Spleen (tissue), 7 donors: ENCODE measurements around the gene TACC2.

Source experiments
- POLR2A ChIP-seq, 3 donors: fragments of 450-650 bp; IDR thresholded peaks; one replicate each; pipeline ENCODE4 v1.5.1; 2017; ENCODE audit warnings: antibody characterized with exemption in 3 of 3, mild to moderate bottlenecking in 1 of 3
- POLR2AphosphoS5 ChIP-seq, 3 donors: sonication (generic); formaldehyde crosslinking; IDR thresholded peaks; one replicate each; pipeline ENCODE4 v1.5.1; 2017; ENCODE audit warnings: antibody characterized with exemption in 3 of 3
- TF ChIP-seq, protein P1 (sequence below), 11 experiments: fragments of 200-600 bp in 7 of 11; fragments of 450-650 bp in 4 of 11; sonication (generic) in 4 of 11; IDR thresholded peaks in 8 of 11; conservative IDR thresholded peaks in 3 of 11; 1 replicate in 7 of 11; 2 replicates in 4 of 11; pipeline versions ENCODE4 v1.4.0 to v1.8.0; 2016 to 2021; ENCODE audit warnings: antibody characterized with exemption in 11 of 11, inconsistent platforms in 4 of 11, mild to moderate bottlenecking in 1 of 11
- donor health status: DM: no; HTN: no; CAD: no; lungs with moderate emphysema.
- donor health status: DM: no; HTN: no; CAD: no.
- donor health status: DM: no; HTN: no; CAD: no.

DNA sequence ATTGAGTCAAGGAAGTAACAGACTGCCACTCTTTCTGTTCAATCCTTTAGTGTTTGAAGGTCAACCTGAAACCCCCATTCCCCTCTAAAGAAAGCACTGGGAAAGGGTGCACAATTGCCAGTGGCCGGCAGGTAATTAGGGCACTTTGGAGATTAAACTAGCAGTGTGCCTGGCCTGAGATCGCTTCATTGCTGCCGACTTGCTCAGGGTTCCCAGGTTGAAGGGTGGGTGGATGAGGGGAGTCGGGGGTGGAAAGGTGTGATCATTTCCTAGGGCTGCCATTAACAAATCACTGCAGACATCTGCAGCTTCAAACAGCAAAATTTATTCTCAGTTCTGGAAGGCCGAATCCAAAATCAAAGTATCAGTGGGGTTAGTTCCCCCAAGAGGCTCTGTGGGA, 265.9 kb downstream of the TACC2 start:
- TF ChIP-seq POLR2AphosphoS5 (IDR thresholded peaks at IDR 0.05) (no peak), POLR2A (IDR thresholded peaks at IDR 0.05) (no peak)
- TF ChIP-seq, protein P1, sequence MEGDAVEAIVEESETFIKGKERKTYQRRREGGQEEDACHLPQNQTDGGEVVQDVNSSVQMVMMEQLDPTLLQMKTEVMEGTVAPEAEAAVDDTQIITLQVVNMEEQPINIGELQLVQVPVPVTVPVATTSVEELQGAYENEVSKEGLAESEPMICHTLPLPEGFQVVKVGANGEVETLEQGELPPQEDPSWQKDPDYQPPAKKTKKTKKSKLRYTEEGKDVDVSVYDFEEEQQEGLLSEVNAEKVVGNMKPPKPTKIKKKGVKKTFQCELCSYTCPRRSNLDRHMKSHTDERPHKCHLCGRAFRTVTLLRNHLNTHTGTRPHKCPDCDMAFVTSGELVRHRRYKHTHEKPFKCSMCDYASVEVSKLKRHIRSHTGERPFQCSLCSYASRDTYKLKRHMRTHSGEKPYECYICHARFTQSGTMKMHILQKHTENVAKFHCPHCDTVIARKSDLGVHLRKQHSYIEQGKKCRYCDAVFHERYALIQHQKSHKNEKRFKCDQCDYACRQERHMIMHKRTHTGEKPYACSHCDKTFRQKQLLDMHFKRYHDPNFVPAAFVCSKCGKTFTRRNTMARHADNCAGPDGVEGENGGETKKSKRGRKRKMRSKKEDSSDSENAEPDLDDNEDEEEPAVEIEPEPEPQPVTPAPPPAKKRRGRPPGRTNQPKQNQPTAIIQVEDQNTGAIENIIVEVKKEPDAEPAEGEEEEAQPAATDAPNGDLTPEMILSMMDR (IDR thresholded peaks at IDR 0.05 in 8 of 11, conservative IDR thresholded peaks at IDR 0.05 in 3 of 11): no peak
